GM12878 (cell line): Measurements from ENCODE around the gene ITGAV. TPM values are rescaled to one million over a fixed set of nuclear protein-coding genes. Genes with fewer than 3 reads are reported as not detected.

ENCODE experiments used
- ATAC-seq: fragments of 200-7000 bp; cut with Tn5 transposase; 3 replicates; pipeline ENCODE4 v1.9.1; 2020; ENCODE audit warnings: mild to moderate bottlenecking, moderate library complexity
- BruUV-seq: library from RNA; stranded (reverse); fragments of 400-500 nt; replicated peaks from 2 replicates; lab custom pipeline; 2021; lab: Mats Ljungman, UMichigan
- CTCF ChIA-PET: fragments of 300-600 bp; sonication (Branson Sonifier 250); formaldehyde crosslinking; extraction: SDS; loops from one replicate; lab custom pipeline; 2021; ENCODE audit warnings: inconsistent platforms; lab: Yijun Ruan, JAX
- POLR2A ChIA-PET: fragments of 350-600 bp; formaldehyde crosslinking; extraction: SDS; loops from one replicate; lab custom pipeline; 2021; ENCODE audit warnings: inconsistent platforms; lab: Charles Lee
- RAD21 ChIA-PET: fragments of 300-600 bp; sonication (Branson Sonifier 250); formaldehyde crosslinking; loops from one replicate; lab custom pipeline; 2023; ENCODE audit warnings: antibody characterized with exemption; ENCODE audit not compliant: unreplicated experiment; lab: Charles Lee
- SMC1A ChIA-PET: fragments of 300-600 bp; sonication (Branson Sonifier 250); formaldehyde crosslinking; loops from one replicate; lab custom pipeline; 2023; ENCODE audit not compliant: unreplicated experiment, uncharacterized antibody; lab: Charles Lee
- DNase-seq: peaks from one replicate; pipeline ENCODE4 v3.0.0-alpha.2; 2011; ENCODE audit warnings: low read depth, low spot score
- FAIRE-seq: peaks from 3 replicates; lab custom pipeline; 2011; peaks lifted over from hg19 to GRCh38; lab: Jason Lieb, UNC
- H2AFZ ChIP-seq: 2 replicates; pipeline ENCODE4 v1.6.0; 2011; ENCODE audit warnings: low read depth, low read length, control low read depth; ENCODE audit not compliant: control insufficient read depth
- H3K27ac ChIP-seq: 2 replicates; pipeline ENCODE4 v1.5.1; 2011; ENCODE audit warnings: control low read depth; ENCODE audit not compliant: control insufficient read depth, insufficient read depth
- H3K27me3 ChIP-seq, 2 experiments: replicated peaks in 1 of 2; 2 replicates each; pipeline versions ENCODE4 v1.6.0 to v1.6.1; 2011; ENCODE audit warnings: low read length in 1 of 2; ENCODE audit not compliant: control insufficient read depth in 2 of 2, insufficient read depth in 2 of 2
- H3K36me3 ChIP-seq, 2 experiments: 2 replicates each; pipeline ENCODE4 v1.5.1; 2011; ENCODE audit warnings: low read length in 1 of 2; ENCODE audit not compliant: control insufficient read depth in 2 of 2, insufficient read depth in 2 of 2
- H3K4me1 ChIP-seq: 2 replicates; pipeline ENCODE4 v1.6.1; 2011; ENCODE audit warnings: mild to moderate bottlenecking, low read length, moderate library complexity, mixed read lengths; ENCODE audit not compliant: control insufficient read depth, insufficient read depth
- H3K4me2 ChIP-seq: 2 replicates; pipeline ENCODE4 v1.6.0; 2011; ENCODE audit warnings: control low read depth; ENCODE audit not compliant: control insufficient read depth, insufficient read depth
- H3K4me3 ChIP-seq: fragments of 200-600 bp; sonication (generic); 2 replicates; pipeline ENCODE4 v1.5.1; 2016
- H3K79me2 ChIP-seq: 2 replicates; pipeline ENCODE4 v1.6.0; 2011; ENCODE audit warnings: low read length; ENCODE audit not compliant: control insufficient read depth, insufficient read depth
- H3K9ac ChIP-seq: 2 replicates; pipeline ENCODE4 v1.8.0; 2011; ENCODE audit warnings: low read length, control low read depth, mixed read lengths; ENCODE audit not compliant: control insufficient read depth, insufficient read depth
- H3K9me3 ChIP-seq: replicated peaks from 3 replicates; pipeline ENCODE4 v1.5.1; 2011; ENCODE audit warnings: mild to moderate bottlenecking, low read length; ENCODE audit not compliant: control insufficient read depth, insufficient read depth
- H4K20me1 ChIP-seq: 2 replicates; pipeline ENCODE4 v1.6.0; 2011; ENCODE audit not compliant: control insufficient read depth, insufficient read depth
- CBX3 ChIP-seq: fragments of 200-600 bp; sonication (generic); IDR thresholded peaks from 2 replicates; pipeline ENCODE4 v1.6.1; 2016; ENCODE audit warnings: low read depth, borderline replicate concordance
- EED ChIP-seq: sonication (generic); IDR thresholded peaks from 2 replicates; pipeline ENCODE4 v1.6.1; 2016; ENCODE audit warnings: antibody characterized with exemption, low read depth
- ESRRA ChIP-seq: IDR thresholded peaks from 2 replicates; pipeline ENCODE4 v1.6.1; 2012; ENCODE audit warnings: mild to moderate bottlenecking, low read length, improper control_type of control experiment
- KLF5 ChIP-seq: fragments of 450-650 bp; IDR thresholded peaks from 2 replicates; pipeline ENCODE4 v1.6.1; 2014; ENCODE audit warnings: mild to moderate bottlenecking; ENCODE audit not compliant: partially characterized antibody
- NR2C2 ChIP-seq: IDR thresholded peaks from 2 replicates; pipeline ENCODE4 v1.6.1; 2011; ENCODE audit warnings: borderline replicate concordance, low read depth; ENCODE audit not compliant: control insufficient read depth, insufficient read length
- POU2F2 ChIP-seq: IDR thresholded peaks from 3 replicates; pipeline ENCODE4 v1.6.1; 2011; ENCODE audit warnings: low read depth, mild to moderate bottlenecking, low read length, borderline replicate concordance
- WGBS: methylation state at CpG from one replicate; pipeline ENCODE4 v1.1.6; 2016; ENCODE audit warnings: low lambda C conversion rate; ENCODE audit not compliant: insufficient replicate concordance, insufficient coverage; ENCODE audit errors: missing lambda C conversion rate; 5-methylcytosine and 5-hydroxymethylcytosine counted together
- in situ Hi-C: fragments of 300-500 bp; cut with MboI; formaldehyde crosslinking; loops from 9 replicates; pipeline ENCODE4 v1.14.3; 2018; ENCODE audit warnings: mixed read lengths
- intact Hi-C: fragments of 100-400 bp; cut with micrococcal nuclease; formaldehyde crosslinking; loops from one replicate; pipeline ENCODE4 v1.14.2; 2022; ENCODE audit not compliant: unreplicated experiment
- polyA plus RNA-seq, 11 experiments: library from polyadenylated mRNA; depleted of rRNA in 4 of 11; unstranded in 6 of 11; stranded (reverse) in 5 of 11; fragments of >200 nt; fragmentation: Nextera tagmentation in 4 of 11; fragmentation: Illumina TruSeq in 1 of 11; extraction: Ambion mirVana in 4 of 11; extraction: Trizol in 1 of 11; gene quantifications; 1 replicate in 1 of 11; 2 replicates in 10 of 11; pipeline versions ENCODE4 v1.2.1 to v1.2.3, GENCODE V29; 2011 to 2016; ENCODE audit warnings: inconsistent platforms in 2 of 11, missing spikeins in 2 of 11, low read depth in 1 of 11
- total RNA-seq, 4 experiments: library from RNA; depleted of rRNA in 3 of 4; stranded (reverse); fragments of >200 nt in 3 of 4; fragmentation: Illumina TruSeq in 1 of 4; extraction: Trizol in 1 of 4; gene quantifications; 2 replicates each; pipeline versions ENCODE4 v1.2.1 to v1.2.3, GENCODE V29; 2013 to 2021
- TF ChIP-seq, protein P1 (sequence below): fragments of 450-650 bp; IDR thresholded peaks from 2 replicates; pipeline ENCODE4 v1.6.1; 2018; ENCODE audit warnings: mild to moderate bottlenecking, low read depth, moderate library complexity; ENCODE audit not compliant: partially characterized antibody
- TF ChIP-seq, protein P2 (sequence below): fragments of 450-650 bp; IDR thresholded peaks from 2 replicates; pipeline ENCODE4 v1.6.1; 2017; ENCODE audit warnings: mild to moderate bottlenecking, moderate library complexity
- TF ChIP-seq, protein P3 (sequence below): fragments of 450-650 bp; IDR thresholded peaks from 2 replicates; pipeline ENCODE4 v1.6.1; 2017; ENCODE audit warnings: low read depth, mild to moderate bottlenecking, moderate library complexity

ITGAV gene
- total and polyA plus RNA-seq, 10 of the 15 experiments (the other 5 are each of a cell fraction or from before 2014, with no cell fraction given): 2.1 to 10.8 (median 6.1) TPM

DNA sequence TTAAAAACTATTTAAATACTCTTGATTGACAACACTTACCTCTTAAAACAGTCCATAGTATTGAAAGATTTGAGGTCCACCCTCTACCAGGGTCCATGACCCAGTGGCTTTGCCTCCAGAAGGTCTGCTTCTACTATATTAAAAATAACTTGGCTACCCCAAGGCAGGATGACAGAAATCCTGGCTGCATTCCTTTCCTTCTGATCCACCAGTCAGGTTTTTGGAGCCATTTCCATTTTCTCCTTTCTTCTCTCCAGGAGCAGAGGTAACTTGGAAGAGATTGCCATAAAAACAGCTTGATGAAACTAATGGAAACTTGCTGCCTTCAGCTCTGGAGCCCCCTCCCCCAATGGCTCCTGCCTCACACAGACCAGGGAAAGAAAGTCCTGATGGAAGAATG lies 101.4 kb downstream of the ITGAV start:
- no peak for ATAC-seq
- Histone ChIP-seq H3K9me3 (peaks cover 2% of the 10 kb centered on the region; the same call in 2 of the 3 replicates), H3K4me2 (no peak overlapping the region), H3K4me1 (no peaks in the 10 kb centered on the region), H2AFZ (no peak overlapping the region), H3K79me2 (no peaks in the 10 kb centered on the region), H3K4me3 (no peak overlapping the region), H3K27me3 (no peaks in the 10 kb centered on the region), H3K9ac (no peak overlapping the region), H3K27ac (no peak overlapping the region), H3K36me3 (no peaks in the 10 kb centered on the region), H4K20me1 (no peaks in the 10 kb centered on the region)
- FAIRE-seq: no peak
- no peak for DNase-seq
- POLR2A ChIA-PET: no interaction called here
- RAD21 ChIA-PET: no interaction called here
- no TSS peak for BruUV-seq
- in situ Hi-C loops: no loop called here
- SMC1A ChIA-PET: no interaction called here
- TF ChIP-seq, protein P1, sequence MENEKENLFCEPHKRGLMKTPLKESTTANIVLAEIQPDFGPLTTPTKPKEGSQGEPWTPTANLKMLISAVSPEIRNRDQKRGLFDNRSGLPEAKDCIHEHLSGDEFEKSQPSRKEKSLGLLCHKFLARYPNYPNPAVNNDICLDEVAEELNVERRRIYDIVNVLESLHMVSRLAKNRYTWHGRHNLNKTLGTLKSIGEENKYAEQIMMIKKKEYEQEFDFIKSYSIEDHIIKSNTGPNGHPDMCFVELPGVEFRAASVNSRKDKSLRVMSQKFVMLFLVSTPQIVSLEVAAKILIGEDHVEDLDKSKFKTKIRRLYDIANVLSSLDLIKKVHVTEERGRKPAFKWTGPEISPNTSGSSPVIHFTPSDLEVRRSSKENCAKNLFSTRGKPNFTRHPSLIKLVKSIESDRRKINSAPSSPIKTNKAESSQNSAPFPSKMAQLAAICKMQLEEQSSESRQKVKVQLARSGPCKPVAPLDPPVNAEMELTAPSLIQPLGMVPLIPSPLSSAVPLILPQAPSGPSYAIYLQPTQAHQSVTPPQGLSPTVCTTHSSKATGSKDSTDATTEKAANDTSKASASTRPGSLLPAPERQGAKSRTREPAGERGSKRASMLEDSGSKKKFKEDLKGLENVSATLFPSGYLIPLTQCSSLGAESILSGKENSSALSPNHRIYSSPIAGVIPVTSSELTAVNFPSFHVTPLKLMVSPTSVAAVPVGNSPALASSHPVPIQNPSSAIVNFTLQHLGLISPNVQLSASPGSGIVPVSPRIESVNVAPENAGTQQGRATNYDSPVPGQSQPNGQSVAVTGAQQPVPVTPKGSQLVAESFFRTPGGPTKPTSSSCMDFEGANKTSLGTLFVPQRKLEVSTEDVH: no peak
- no peak for TF ChIP-seq EED
- CTCF ChIA-PET: no interaction called here
- intact Hi-C loops: no loop called here

DNA sequence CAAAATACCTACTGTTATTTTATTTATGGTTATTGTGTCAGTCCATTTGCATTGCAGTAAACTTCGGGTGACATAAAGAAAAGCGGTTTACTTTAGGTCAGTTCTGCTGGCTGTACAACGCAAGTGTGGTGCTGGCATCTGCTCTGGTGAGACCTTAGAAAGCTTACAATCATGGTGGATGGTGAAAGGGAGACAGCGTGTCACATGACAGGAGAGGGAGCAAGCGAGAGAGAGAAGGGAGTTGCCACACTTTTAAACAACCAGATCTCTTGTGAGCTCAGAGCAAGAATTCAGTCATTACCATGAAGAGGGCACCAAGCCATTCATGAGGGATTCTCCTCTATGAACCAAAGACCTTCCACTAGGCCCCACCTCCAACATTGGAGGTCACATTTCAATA lies 102.0 kb downstream of the ITGAV start:
- Histone ChIP-seq H3K27ac (no peak overlapping the region), H3K4me1 (no peaks in the 10 kb centered on the region), H3K36me3 (no peaks in the 10 kb centered on the region), H3K79me2 (no peaks in the 10 kb centered on the region), H2AFZ (no peak overlapping the region), H3K4me2 (no peak overlapping the region), H4K20me1 (no peaks in the 10 kb centered on the region), H3K9ac (no peak overlapping the region), H3K9me3 (peaks cover 2% of the 10 kb centered on the region; the same call in 2 of the 3 replicates), H3K4me3 (no peak overlapping the region), H3K27me3 (no peaks in the 10 kb centered on the region)
- RAD21 ChIA-PET: no interaction called here
- POLR2A ChIA-PET: no interaction called here
- intact Hi-C loops: no loop called here
- CTCF ChIA-PET: no interaction called here
- ATAC-seq: no peak
- 77% methylated on average over 5 of the region's 5 CpGs for WGBS
- in situ Hi-C loops: no loop called here
- BruUV-seq: no TSS peak
- SMC1A ChIA-PET: no interaction called here
- no peak for FAIRE-seq
- DNase-seq: no peak
- TF ChIP-seq KLF5 (no peak), NR2C2 (no peak), CBX3 (no peak), POU2F2 (no peak), ESRRA (no peak)
- TF ChIP-seq, protein P2, sequence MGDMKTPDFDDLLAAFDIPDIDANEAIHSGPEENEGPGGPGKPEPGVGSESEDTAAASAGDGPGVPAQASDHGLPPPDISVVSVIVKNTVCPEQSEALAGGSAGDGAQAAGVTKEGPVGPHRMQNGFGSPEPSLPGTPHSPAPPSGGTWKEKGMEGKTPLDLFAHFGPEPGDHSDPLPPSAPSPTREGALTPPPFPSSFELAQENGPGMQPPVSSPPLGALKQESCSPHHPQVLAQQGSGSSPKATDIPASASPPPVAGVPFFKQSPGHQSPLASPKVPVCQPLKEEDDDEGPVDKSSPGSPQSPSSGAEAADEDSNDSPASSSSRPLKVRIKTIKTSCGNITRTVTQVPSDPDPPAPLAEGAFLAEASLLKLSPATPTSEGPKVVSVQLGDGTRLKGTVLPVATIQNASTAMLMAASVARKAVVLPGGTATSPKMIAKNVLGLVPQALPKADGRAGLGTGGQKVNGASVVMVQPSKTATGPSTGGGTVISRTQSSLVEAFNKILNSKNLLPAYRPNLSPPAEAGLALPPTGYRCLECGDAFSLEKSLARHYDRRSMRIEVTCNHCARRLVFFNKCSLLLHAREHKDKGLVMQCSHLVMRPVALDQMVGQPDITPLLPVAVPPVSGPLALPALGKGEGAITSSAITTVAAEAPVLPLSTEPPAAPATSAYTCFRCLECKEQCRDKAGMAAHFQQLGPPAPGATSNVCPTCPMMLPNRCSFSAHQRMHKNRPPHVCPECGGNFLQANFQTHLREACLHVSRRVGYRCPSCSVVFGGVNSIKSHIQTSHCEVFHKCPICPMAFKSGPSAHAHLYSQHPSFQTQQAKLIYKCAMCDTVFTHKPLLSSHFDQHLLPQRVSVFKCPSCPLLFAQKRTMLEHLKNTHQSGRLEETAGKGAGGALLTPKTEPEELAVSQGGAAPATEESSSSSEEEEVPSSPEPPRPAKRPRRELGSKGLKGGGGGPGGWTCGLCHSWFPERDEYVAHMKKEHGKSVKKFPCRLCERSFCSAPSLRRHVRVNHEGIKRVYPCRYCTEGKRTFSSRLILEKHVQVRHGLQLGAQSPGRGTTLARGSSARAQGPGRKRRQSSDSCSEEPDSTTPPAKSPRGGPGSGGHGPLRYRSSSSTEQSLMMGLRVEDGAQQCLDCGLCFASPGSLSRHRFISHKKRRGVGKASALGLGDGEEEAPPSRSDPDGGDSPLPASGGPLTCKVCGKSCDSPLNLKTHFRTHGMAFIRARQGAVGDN: no peak
- TF ChIP-seq, protein P3, sequence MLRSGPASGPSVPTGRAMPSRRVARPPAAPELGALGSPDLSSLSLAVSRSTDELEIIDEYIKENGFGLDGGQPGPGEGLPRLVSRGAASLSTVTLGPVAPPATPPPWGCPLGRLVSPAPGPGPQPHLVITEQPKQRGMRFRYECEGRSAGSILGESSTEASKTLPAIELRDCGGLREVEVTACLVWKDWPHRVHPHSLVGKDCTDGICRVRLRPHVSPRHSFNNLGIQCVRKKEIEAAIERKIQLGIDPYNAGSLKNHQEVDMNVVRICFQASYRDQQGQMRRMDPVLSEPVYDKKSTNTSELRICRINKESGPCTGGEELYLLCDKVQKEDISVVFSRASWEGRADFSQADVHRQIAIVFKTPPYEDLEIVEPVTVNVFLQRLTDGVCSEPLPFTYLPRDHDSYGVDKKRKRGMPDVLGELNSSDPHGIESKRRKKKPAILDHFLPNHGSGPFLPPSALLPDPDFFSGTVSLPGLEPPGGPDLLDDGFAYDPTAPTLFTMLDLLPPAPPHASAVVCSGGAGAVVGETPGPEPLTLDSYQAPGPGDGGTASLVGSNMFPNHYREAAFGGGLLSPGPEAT: no peak
